HG03175 (cell line): ENCODE data around the gene CC2D1B.

Experiments
- ATAC-seq: cut with Tn5 transposase; IDR thresholded peaks from one replicate; pipeline ENCODE4 v1.9.1; 2021; ENCODE audit warnings: mild to moderate bottlenecking, moderate library complexity; ENCODE audit not compliant: unreplicated experiment

Gene CC2D1B

GRCh38 chr1:52360595-52360968, 5.4 kb downstream of the CC2D1B start:
- no peak for ATAC-seq

DNA sequence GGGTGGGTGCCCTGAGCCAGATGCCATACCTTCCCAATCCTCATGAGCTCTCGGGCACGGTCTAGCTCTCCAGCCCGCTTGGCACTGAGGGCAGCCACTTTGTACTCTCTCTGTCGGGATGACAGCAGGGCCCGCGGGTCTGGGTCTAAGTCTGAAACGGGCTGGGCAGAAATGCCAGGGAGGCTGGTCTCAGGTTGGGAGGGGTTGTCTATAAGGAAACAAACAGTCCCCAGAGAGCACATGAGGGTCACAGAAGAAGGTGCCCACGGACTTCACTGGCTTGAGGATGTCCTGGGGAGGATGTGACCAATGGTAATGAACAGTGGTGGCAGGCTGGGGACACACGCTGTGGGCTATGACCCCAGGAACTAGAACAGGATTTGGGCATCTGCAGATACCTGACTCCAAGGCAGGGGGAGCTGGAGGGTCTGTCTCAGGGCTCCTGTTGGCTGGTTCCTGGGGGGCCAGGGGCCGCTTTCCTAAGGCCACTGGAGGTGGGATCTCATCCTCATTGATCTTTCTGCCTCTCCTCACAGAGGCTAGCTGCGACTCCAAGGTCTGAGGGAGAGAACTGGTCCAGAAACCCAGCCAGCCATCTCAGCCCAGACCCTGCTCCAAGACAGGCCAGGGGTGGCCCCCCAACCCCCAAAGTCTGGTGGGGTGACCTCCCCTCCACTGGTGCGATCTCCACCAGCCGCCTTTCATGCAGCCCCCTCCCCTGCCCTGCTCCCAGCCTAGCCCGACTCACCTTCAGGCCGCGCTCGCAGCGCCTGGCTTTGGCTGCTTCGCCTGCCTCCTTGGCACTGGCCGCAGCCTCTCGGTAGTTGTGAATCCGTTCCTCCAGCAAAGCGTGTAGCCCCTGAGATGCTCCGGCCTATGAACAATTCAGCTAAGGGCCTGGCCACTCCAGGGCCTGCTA, 6.1 kb downstream of the CC2D1B start:
- no peak for ATAC-seq

DNA sequence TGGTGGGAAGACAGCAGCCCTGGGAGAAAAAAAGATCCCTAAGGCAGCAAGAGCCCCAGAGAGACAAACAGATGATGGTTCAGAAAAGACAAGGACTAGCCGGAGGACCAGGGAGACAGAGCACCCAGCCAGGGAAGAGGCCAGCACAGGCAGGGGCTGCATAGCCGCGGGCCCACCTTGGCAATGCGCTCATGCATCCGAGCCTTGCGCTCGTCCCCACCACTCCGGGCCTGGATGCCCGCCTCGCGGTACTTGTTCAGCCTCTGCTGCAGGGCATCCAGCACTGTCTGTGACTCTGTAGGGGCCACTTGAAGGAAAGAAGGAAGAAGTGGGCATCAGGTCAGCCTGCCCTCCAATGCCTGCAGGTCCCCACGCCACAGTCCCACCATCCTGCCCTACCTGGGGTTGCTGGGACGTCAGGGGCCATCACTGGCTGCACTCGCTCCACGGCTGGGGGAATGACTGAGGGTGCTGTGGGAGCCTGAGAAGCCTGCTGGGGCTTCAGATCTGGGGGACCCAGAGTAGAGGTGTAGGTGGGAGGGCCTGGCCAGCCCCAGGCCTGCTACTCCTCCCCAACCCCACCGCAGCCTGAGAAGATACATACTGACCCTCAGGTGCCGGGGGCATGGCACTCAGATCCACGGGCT, 7.0 kb downstream of the CC2D1B start:
- no peak for ATAC-seq

DNA sequence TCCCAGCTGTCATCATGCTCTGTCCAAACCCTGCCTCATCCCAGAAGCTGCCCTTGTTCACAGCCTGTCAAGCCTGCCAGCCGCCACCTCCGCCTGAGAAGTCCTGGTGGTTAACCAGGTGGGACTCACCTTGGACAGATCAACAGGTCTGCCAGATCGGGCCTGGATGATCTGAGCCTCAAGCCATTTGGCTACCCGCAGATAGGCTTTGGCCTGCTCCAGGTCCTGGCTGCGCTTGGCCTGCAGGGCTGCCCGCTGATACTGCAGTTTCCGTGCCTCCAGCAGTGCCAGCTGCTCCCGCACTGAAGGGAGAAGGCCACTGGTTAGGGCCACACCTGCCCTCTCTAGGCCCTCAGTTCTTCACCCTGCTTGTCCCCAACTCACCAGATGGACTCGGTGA, 8.6 kb downstream of the CC2D1B start:
- ATAC-seq, result no peak

DNA sequence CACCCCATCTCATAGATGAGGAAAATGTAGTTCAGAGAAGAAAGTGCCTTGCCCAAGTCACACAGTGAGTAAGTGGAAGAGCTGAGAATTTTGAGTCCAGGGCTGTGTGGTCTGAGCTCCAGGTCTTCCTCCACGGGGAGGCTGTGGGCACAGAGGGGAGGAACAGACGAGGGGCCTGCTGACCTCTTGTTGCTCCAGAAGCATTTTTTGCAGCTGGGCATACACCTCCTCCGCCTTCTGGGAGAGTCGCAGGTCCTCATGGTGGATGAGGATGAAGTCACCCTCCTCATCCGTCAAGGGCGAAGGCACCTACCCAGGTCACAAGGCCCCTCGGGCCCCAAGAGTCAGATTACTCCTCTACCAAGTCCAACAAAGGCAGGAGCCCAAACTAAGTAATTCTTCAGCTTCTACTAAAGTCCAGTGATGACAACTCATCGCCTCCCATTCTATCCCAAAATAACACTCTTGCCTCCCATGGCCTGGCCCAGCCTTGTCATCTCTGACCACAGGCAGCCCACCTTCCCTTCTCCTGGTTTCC, 9.1 kb downstream of the CC2D1B start:
- no peak for ATAC-seq

GRCh38 chr1:52355847-52356505, 10.0 kb downstream of the CC2D1B start:
- no peak for ATAC-seq

- ATAC-seq, result no peak
These were observed 10.6 kb downstream of the CC2D1B start for GRCh38 chr1:52355436-52355835.

DNA sequence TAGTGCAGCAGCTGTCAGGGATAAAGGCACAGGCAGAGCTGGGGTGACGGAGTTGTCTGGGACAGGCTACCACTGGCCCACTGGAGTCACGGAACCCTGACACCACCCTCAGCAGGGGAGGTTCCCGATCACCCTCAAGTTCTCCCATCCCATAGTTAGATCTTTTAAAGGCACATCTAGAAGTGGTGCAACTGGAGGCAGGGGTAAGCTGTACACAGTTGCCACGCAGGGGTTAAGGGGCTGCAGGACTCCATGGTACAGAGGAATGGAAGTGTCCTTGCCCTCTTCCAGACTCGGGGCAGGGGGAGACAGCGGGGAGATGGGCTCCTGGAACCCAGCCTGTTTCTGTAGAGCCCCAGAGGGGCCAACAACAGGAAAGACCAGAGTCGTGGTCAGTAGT, 13.3 kb downstream of the CC2D1B start:
- no peak for ATAC-seq

- no peak for ATAC-seq
These were observed 17.2 kb downstream of the CC2D1B start for GRCh38 chr1:52348704-52349300.

DNA sequence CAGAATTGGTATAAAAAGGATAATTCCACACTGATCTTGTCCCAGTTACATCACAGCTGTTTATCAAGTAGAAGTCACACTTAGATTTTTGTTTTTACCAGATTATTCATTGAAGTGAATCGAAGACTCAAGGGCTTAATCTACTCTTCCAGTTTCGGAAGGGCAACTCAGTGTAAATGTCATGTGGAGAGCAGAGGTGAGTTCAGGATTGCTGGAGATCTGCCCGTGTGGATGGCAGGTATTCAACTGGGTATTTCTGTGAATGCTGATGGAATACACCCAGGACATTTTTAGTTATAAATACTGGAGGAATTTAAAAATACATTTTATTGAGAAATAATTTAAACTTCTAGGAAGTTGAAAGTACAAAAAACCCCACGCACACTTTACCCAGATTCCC, 19.4 kb downstream of the CC2D1B start:
- ATAC-seq, result no peak

GRCh38 chr1:52345252-52345651, 20.8 kb downstream of the CC2D1B start:
- no peak for ATAC-seq

DNA sequence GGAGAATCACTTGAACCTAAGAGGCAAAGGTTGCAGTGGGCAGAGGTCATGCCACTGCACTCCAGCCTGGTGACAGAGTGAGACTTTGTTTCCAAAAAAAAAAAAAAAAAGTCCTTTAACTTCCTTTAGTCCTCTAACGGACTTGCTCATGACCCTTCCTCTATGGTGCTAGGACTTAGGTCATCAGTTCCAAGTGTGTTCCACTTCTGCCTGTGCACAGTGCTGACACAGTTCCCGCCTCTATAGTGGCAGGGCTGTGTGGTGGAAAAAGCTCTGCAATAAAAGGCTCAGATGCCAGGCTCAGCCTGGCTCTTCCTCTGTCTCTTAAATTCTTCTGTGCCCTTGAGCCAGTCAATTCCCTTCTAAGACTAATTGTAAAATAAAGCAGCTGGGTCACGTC, 22.0 kb downstream of the CC2D1B start:
- ATAC-seq, result no peak

DNA sequence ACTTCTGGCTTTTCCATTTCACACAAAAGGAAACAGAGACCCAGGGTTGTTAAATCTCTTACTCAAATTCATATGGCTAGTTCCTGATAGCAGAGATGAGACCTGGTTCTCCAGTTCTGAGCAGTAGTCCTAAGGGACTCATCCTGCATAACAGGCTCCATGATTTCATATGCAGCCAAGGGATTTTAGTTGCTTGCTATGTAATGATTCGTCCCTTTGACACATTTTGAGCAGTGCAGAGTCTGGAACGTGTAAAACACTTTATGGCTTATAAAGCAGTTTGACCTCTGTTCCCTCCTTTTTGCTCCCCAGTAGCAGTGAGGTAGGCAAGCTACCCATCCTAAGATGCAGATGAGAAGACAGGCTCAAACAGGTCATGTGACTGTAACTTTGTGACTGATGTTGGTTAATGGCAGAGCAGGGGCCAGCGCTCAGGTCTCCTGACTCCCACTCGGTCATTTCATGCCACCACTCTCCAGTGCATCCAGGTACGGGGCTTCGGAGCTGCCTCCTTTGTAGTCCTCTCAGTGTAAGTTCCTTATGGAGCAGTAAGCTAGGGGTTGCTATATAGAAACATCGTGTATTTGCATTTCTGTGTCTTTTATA, 24.2 kb downstream of the CC2D1B start:
- no peak for ATAC-seq

DNA sequence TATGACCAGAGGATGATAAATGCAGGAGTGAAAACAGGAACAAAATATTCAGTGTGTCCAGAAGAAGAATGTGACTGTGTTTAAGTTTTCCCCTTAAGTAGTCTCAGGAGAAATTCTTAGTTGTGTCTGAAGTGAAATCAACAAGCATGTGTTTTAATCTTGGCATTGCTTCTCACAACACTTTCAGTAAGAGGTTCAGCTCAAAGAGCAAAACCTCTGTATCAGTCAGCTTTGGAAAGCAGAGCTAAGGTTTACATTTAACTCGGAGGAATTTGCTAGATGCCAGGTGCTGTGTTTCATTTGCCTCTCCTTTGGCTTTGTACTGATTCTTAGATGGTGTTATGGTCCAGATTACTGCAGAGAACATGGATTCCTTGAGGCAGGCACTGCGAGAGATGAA, 28.6 kb downstream of the CC2D1B start:
- ATAC-seq, result no peak

DNA sequence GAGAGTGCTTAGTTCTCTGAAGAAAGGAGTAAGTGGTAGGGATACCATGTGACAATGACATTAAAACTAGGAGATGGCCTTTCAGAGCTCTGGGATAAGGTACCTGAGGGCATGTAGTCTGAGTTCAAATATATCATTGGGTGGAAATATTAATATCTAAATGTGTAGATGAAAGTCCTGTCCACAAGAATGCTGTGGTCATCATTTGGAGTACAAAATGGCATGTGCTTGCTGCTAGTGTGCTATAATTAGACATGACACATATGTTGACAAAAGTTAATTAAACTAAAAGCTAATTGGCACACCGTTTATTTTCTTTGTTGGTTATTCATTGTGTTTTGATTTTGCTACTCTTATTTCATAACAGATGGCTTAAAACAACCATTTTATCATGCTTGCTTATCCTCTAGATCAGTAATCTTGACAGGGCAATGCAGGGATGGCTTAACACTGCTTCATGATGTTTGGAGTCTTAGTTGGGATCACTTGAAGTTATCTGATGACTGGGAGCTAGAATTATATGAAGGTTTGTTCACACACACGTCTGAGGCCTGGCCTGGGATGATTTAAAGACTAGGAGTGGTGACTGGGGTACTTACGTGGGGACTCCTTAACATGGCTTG, 31.0 kb downstream of the CC2D1B start:
- ATAC-seq, result no peak

GRCh38 chr1:52332411-52332810, 33.6 kb downstream of the CC2D1B start:
- ATAC-seq, result no peak

DNA sequence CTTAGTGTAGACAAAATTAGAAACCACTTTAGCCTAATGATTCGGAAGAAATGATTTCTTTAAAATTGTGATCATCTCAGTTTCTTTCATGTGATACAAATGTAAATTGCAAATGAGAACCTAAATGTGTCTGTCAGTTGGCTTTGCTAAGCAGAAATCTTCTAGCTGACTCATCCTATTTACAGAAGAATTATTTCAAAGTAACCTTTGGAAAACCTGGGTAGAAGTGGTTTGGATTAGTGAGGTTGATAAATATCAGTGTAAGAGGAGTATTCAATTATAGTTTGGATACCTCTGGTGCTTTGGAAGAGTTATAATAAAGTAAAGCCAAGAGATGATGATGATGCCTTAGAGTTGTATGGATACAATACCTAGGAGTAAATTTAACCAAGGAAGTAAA, 37.4 kb downstream of the CC2D1B start:
- ATAC-seq, result no peak

DNA sequence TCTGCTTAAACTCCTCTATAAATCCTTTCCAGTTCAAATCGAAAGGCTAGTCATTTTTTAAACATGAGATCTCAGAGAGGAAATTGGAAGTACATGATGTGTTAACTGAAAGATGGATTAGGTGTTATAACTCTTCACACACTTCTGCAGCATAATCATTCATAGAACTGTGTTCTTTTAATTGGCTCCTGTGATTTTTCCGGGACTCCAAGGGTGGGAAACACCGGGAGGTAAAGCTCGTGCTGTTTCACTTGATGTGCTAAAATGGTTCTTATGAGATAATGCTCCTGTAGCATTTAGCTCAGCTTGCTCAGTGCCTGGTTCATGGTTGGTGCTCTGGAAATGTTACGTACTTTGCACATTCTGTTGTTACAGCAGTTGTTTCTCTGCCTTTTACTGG, 40.2 kb downstream of the CC2D1B start:
- ATAC-seq, result no peak

DNA sequence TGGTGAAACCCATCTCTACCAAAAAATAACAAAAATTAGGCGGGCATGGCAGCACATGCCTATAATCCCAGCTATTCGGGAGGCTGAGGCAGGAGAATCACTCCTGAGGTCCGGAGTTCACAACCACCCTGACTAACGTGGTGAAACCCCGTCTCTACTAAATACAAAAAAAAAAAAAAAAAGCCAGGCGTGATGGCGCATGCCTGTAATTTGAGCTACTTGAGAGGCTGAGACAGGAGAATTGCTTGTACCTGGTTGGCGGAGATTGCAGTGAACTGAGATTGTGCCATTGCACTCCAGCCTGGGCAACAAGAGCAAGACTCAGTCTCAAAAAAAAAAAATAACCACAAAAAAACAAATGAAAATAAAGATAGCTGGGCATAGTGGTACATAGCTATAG, 42.3 kb downstream of the CC2D1B start:
- ATAC-seq, result no peak

- ATAC-seq, result no peak
These were observed 44.9 kb downstream of the CC2D1B start for GRCh38 chr1:52321061-52321460.
